DND-41 (cell line): ENCODE data around the gene RPGR.
A peak's percentile ranks its signal among the peaks of the same experiment; 100 is the strongest.

Source experiments
- ATAC-seq: fragments of 200-7000 bp; cut with Tn5 transposase; 3 replicates; pipeline ENCODE4 v1.9.1; 2021; ENCODE audit warnings: low read depth; ENCODE audit not compliant: insufficient read depth
- DNase-seq: peaks from one replicate; pipeline ENCODE4 v3.0.0-alpha.2; 2020
- H2AFZ ChIP-seq: 2 replicates; pipeline ENCODE4 v1.6.0; 2012; ENCODE audit warnings: low read depth, low read length
- H3K27ac ChIP-seq: 2 replicates; pipeline ENCODE4 v1.5.1; 2012; ENCODE audit warnings: low read length, inconsistent platforms
- H3K27me3 ChIP-seq: fragments of 200-600 bp; sonication (generic); 2 replicates; pipeline ENCODE4 v1.6.0; 2012; ENCODE audit warnings: low read length, mild to moderate bottlenecking, inconsistent platforms; ENCODE audit not compliant: insufficient read depth, poor library complexity
- H3K36me3 ChIP-seq: 2 replicates; pipeline ENCODE4 v1.5.1; 2012; ENCODE audit warnings: low read length, inconsistent platforms; ENCODE audit not compliant: insufficient read depth
- H3K4me1 ChIP-seq: 2 replicates; pipeline ENCODE4 v1.5.1; 2012; ENCODE audit warnings: mild to moderate bottlenecking, low read length; ENCODE audit not compliant: insufficient read depth
- H3K4me2 ChIP-seq: 2 replicates; pipeline ENCODE4 v1.6.0; 2012; ENCODE audit warnings: mild to moderate bottlenecking, moderate library complexity, low read length, inconsistent platforms; ENCODE audit not compliant: insufficient read depth
- H3K4me3 ChIP-seq, 2 experiments: fragments of 200-600 bp in 1 of 2; shearing (Covaris generic) in 1 of 2; 2 replicates each; pipeline ENCODE4 v1.5.1; 2012 to 2016; ENCODE audit warnings: inconsistent platforms in 2 of 2, low read length in 2 of 2, mild to moderate bottlenecking in 2 of 2, low read depth in 1 of 2, moderate library complexity in 1 of 2
- H3K79me2 ChIP-seq: 2 replicates; pipeline ENCODE4 v1.6.0; 2012; ENCODE audit warnings: low read length, inconsistent platforms; ENCODE audit not compliant: insufficient read depth
- H3K9ac ChIP-seq: 2 replicates; pipeline ENCODE4 v1.6.0; 2012; ENCODE audit warnings: low read depth, mild to moderate bottlenecking, inconsistent platforms, low read length, moderate library complexity
- H3K9me3 ChIP-seq: 2 replicates; pipeline ENCODE4 v1.5.1; 2012; ENCODE audit warnings: low read length, moderate library complexity, mild to moderate bottlenecking, inconsistent platforms; ENCODE audit not compliant: insufficient read depth, severe bottlenecking
- H4K20me1 ChIP-seq: 2 replicates; pipeline ENCODE4 v1.6.0; 2012; ENCODE audit warnings: low read length; ENCODE audit not compliant: insufficient read depth
- CTCF ChIP-seq: IDR thresholded peaks from 2 replicates; pipeline ENCODE4 v1.5.1; 2012; ENCODE audit warnings: borderline replicate concordance, low read length, moderate library complexity, mild to moderate bottlenecking; ENCODE audit not compliant: poor library complexity, severe bottlenecking; ENCODE audit errors: extremely low read depth
- EZH2 ChIP-seq: IDR thresholded peaks from 3 replicates; pipeline ENCODE4 v1.6.1; 2012; ENCODE audit warnings: borderline replicate concordance, low read depth, mild to moderate bottlenecking, moderate library complexity, low read length, inconsistent platforms; ENCODE audit not compliant: severe bottlenecking

RPGR gene

GRCh38 chrX:38268011-38268410, 59.3 kb downstream of the RPGR start:
- Histone ChIP-seq H3K36me3 (no peaks in the 10 kb centered on the region), H3K9me3 (no peaks in the 10 kb centered on the region), H3K4me1 (no peaks in the 10 kb centered on the region), H3K79me2 (no peaks in the 10 kb centered on the region), H3K9ac (no peak overlapping the region), H3K4me2 (no peak overlapping the region), H3K27ac (no peak overlapping the region), H4K20me1 (no peaks in the 10 kb centered on the region), H3K4me3 (no peak overlapping the region), H3K27me3 (no peaks in the 10 kb centered on the region), H2AFZ (no peak overlapping the region)
- TF ChIP-seq EZH2 (no peak), CTCF (no peak)
- no peak for ATAC-seq
- no peak for DNase-seq

- DNase-seq: no peak
- H3K27ac ChIP-seq: no peak overlapping the region
These were observed 64.3 kb downstream of the RPGR start for GRCh38 chrX:38262715-38263620.

GRCh38 chrX:38260231-38260630, 67.1 kb downstream of the RPGR start:
- Histone ChIP-seq H3K9me3 (no peaks in the 10 kb centered on the region), H4K20me1 (no peaks in the 10 kb centered on the region), H3K4me1 (no peaks in the 10 kb centered on the region), H3K36me3 (no peaks in the 10 kb centered on the region), H3K27me3 (no peaks in the 10 kb centered on the region), H3K79me2 (no peaks in the 10 kb centered on the region), H3K4me2 (no peak overlapping the region), H3K4me3 (no peak overlapping the region), H3K9ac (no peak overlapping the region), H2AFZ (no peak overlapping the region), H3K27ac (no peak overlapping the region)
- DNase-seq (no peak), ATAC-seq (no peak)
- TF ChIP-seq CTCF (peak; percentile 40), EZH2 (no peak)

More at GRCh38 chrX:38262715-38263620, 64.3 kb downstream of the RPGR start:
- Histone ChIP-seq H3K4me3 (no peak overlapping the region), H3K27me3 (no peaks in the 10 kb centered on the region), H3K4me2 (no peak overlapping the region), H2AFZ (no peak overlapping the region), H3K9ac (no peak overlapping the region), H3K79me2 (no peaks in the 10 kb centered on the region), H3K36me3 (no peaks in the 10 kb centered on the region), H3K4me1 (no peaks in the 10 kb centered on the region), H4K20me1 (no peaks in the 10 kb centered on the region), H3K9me3 (no peaks in the 10 kb centered on the region)
- no peak for TF ChIP-seq CTCF
- TF ChIP-seq EZH2: no peak
- no peak for ATAC-seq
